ENCODE data around the gene PDE6B.
"Not testable (repeated sequence)": the region's sequence is repeated elsewhere in the genome, so short reads cannot be mapped to it uniquely, and the experiment has no call there.

Gene PDE6B

GRCh38 chr4:624705-625590 is at the start of gene PDE6B:
Gene PDE6B, plus strand, starts transcription at chr4:625573. Its CDS starts 54 bp downstream, at chr4:625627.
- DNase-seq = no peak

GRCh38 chr4:576245-576821 is 49.0 kb upstream of the PDE6B start, which contains the start of gene TMEM271:
Gene TMEM271, minus strand, starts transcription at chr4:576295. Its CDS starts 233 bp downstream, at chr4:576062.
- DNase-seq = no peak

- no peak for DNase-seq
These were observed 48.3 kb upstream of the PDE6B start for GRCh38 chr4:576991-577498.

- no peak for DNase-seq
These were observed 47.6 kb upstream of the PDE6B start for GRCh38 chr4:577499-578450.

- DNase-seq = no peak
These were observed 46.6 kb upstream of the PDE6B start for GRCh38 chr4:578451-579443.

GRCh38 chr4:579543-580175 is 45.7 kb upstream of the PDE6B start:
- DNase-seq = no peak

GRCh38 chr4:581181-581580 is 44.2 kb upstream of the PDE6B start:
- no peak for DNase-seq

- DNase-seq = no peak
These were observed 43.5 kb upstream of the PDE6B start for GRCh38 chr4:581753-582361.

GRCh38 chr4:583820-584219 is 41.6 kb upstream of the PDE6B start:
- no peak for DNase-seq

- DNase-seq = no peak
These were observed 37.6 kb upstream of the PDE6B start for GRCh38 chr4:587671-588350.

GRCh38 chr4:588351-588849 is 37.0 kb upstream of the PDE6B start:
- DNase-seq = no peak

GRCh38 chr4:589219-589963 is 36.0 kb upstream of the PDE6B start:
- DNase-seq = no peak

- DNase-seq = no peak
These were observed 35.0 kb upstream of the PDE6B start for GRCh38 chr4:590313-590841.

- not testable (repeated sequence) for DNase-seq
These were observed 33.2 kb upstream of the PDE6B start for GRCh38 chr4:592178-592577.

- no peak for DNase-seq
These were observed 32.4 kb upstream of the PDE6B start for GRCh38 chr4:592825-593520.

- no peak for DNase-seq
These were observed 26.4 kb upstream of the PDE6B start for GRCh38 chr4:598925-599324.

GRCh38 chr4:600166-600565 is 25.2 kb upstream of the PDE6B start:
- no peak for DNase-seq

- no peak for DNase-seq
These were observed 24.4 kb upstream of the PDE6B start for GRCh38 chr4:600850-601515.

Measured in stimulated activated naive CD4-positive, alpha-beta T cell (primary cell).